SK-MEL-5 (cell line): Measurements from ENCODE around the gene ZC3H7A. TPM values are rescaled to one million over a fixed set of nuclear protein-coding genes. Genes with fewer than 3 reads are reported as not detected.
A peak's percentile ranks its signal among the peaks of the same experiment; 100 is the strongest.

Source experiments
- DNase-seq: peaks from one replicate; pipeline ENCODE4 v3.0.0-alpha.2; 2016; ENCODE audit warnings: low read depth, low spot score
- in situ Hi-C: cut with HindIII; loops from 2 replicates; pipeline ENCODE4 v1.10.0; 2016; ENCODE audit warnings: low sequenced_read_pairs, high pct_unique_total_duplicates, low pct_unique_long_range_greater_than_20kb
- total RNA-seq: library from RNA; depleted of rRNA; stranded (reverse); fragments of >200 nt; shearing (Covaris generic); gene quantifications from 2 replicates; pipeline ENCODE4 v1.2.3, GENCODE V29; 2014

Gene ZC3H7A
- total RNA-seq, 1 experiment from 2014 or later, result 54.7 TPM

DNA sequence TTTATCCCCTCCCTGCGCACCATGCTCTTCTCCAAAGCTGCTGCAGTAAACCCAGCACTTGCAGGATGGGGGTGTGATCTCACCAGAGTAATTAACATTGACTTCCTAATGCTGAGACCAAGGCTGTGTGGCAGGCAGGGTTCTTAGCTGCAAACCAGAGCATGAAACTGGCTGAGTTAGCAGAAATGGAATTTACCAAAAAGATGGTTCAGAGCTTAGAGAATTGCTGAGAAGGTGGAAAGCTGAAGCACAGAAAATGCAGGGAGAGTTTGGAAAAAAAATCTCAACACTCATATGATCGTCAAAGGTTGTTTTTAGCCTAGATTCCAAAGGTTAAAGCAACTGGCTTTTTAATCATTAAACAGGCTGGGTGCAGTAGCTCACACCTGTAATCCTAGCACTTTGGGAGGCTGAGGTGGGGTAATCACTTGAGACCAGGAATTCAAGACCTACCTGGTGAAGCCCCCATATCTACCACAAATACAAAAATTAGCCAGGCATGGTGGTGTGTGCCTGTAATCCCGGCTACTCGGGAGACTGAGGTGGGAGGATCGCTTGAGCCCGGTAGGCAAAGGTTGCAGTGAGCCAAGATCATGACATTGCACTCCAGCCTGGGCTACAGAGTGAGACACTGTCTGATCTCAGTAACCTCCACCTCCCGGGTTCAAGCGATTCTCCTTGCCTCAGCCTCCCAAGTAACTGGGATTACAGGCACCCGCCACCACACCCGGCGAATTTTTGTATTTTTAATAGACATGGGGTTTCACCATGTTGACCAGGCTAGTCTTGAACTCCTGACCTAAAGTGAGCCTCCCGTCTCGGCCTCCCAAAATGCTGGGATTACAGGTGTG lies 48.4 kb downstream of the ZC3H7A start:
- in situ Hi-C loops, result no loop called here
- no peak for DNase-seq

DNA sequence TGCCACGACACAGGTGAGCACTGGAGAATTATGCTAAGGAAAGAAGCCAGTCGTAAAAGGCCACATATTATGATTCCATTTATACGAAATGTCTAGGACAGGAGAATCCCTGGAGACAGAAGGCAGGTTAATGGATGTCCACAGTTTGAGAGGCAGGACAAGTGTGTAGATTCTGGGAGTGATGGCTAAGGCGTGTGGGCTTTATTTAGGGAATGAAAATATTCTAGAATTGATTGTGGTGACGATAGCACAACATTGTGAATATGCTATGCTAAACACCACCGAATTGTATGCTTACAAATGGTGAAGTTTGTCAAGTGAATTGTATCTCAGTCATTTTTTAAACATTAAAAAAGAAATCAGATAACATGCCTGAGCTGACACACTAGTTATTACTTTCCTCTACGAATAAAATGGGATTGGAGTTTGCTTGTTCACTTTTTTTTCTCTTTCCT lies 49.1 kb downstream of the ZC3H7A start:
- no peak for DNase-seq
- in situ Hi-C loops, result no loop called here

DNA sequence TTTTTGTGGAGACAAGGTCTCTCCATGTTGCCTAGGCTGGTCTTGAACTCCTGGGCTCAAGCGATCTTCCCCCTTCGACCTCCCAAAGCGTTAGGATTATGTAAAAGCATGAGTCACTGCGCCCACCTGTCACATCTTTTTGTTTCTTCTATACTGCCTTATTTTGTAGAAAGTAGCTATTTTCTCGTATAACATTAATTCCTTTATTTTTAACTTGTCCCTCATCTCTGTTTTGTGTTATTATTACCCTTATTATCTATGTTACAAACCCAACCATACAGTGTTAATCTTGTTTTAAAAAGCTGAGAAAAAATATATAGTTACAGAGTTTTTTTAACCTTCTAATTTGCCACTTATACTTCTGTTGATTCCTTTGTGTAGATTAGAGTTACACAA lies 53.0 kb downstream of the ZC3H7A start:
- in situ Hi-C loops, result no loop called here
- DNase-seq, result no peak

DNA sequence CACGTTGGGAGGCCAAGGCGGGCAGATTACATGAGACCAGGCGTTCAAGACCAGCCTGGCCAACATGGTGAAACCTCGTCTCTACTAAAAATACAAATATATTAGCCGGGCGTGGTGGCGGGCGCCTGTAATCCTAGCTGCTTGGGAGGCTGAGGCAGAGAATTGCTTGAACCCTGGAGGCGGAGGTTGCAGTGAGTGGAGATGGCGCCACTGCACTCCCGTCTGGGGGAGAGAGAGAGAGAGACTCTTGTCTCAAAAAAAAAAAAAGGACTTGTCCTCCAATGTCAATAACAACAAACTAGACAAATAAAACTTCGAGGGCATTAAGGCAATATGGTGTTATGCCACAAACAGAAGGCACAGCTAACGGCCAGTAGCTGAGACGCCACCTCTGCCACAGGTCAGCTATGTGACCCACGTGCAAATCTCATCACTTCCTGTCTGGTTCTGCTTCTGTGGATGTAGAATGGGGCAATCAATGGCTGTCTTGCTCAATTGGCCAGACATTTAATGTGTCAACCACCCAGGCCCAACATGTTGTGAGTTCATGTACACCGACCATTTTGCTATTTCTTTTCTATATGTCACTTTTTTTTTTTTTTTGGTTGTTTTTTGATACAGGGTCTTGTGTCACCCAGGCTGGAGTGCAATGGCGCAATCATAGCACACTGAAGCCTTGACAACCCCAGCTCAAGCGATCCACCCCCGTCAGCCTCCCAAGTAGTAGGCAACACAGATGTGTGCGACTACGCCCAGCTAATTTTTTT lies 53.6 kb downstream of the ZC3H7A start:
- in situ Hi-C loops, result no loop called here
- peak; percentile 35 for DNase-seq

DNA sequence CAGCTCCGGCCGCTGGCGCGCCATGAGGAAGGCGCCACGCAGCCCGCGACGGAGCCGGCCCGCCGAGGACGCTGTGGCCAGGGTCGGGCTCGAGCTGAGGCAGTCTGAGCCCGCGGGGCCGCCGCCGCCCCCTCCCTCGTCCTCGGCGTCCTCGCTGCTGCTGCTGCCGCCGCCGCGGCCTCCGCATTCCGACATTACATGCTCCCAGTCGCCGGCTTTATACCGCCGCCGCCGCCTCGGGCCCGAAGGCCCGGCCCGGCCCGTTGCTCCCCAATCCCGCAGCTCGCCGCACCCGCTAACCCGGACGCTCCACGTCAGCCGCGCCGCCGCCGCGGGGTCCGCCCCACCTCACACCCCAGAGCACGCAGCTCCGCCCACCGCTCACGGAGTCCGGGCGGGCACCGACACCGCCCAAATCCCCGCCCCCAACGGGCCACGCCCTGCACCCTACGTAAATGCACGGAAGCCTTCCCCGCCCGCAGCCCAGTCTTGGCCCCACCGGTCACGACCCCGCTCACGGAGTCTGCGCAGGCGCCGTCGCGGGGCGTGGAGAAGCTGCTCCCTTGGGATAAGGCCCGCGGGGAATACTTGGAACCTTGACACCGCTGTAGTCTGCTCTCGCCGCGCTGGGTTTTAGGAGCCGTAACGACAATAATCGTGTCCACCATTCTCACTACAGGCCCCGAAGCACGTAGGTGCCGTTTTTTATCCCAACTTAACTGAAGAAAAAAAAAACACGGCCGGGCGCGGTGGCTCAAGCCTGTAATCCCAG lies 54.3 kb downstream of the ZC3H7A start, which contains the start of gene TXNDC11:
Gene TXNDC11 (minus strand): TSS at position 322 of the 772 bp plus-strand sequence. CDS start 127 bp downstream, at position 195.
- in situ Hi-C loops, result no loop called here

DNA sequence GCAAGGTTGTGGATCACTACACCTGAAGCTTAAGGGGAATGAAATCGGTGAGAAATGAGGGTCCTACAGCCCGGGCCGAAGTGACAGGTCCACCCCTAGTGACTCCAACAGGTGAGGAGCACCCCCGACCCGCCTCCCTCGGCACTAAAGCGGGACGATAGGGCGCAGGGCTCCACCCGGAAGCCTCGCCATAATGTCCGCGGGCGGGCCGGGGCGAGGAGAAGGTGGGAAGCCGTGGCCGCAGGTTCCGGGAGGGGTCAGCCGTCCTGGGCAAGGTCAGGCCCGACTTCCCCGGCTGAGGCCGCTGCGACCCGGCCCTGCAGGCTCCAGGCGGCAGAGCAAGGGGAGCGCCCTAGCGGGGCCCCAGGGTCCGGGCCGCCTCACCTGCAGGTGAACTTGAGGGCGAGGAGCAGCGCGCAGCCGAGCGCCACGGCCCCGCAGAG lies 54.9 kb downstream of the ZC3H7A start:
- peak; percentile 12 for DNase-seq
- in situ Hi-C loops, result no loop called here

More for the DNA sequence above, 54.3 kb downstream of the ZC3H7A start, which contains the start of gene TXNDC11:
- DNase-seq, result peak; percentile 96

GRCh38 chr16:11740567-11740966 lies 56.5 kb downstream of the ZC3H7A start:
- DNase-seq, result no peak
- in situ Hi-C loops, result no loop called here

DNA sequence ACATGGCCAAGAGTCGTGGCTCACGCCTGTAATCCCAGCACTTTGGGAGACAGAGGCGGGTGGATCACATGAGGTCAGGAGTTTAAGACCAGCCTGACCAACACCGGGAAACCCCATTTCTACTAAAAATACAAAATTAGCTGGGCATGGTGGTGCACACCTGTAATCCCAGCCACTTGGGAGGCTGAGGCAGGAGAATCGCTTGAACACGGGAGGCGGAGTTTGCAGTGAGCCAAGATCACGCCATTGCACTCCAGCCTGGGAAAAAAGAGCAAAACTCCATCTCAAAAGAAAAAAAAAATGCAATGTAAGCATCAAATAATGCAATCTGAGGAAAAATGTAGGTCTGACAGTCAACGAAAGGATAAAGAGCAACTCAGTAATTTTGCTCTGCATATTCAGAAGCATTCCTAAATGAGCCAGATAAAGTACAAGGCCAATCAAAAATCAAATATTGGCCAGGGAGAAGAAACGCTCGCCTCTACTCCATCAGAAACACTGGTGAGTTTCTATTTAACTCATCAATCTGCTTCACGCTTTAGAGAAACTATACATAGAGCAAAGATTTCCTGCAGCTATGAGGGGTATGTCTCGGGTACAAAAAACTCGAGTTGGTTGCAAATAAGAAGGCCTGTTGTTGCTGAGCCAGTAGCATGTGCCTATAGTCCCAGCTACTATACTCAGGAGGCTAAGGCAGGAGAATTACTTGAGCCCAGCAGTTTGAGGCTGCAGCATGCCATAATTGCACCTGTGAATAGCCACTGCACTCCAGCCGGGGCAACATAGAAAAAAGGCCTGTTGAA lies 58.1 kb downstream of the ZC3H7A start:
- in situ Hi-C loops, result no loop called here
- no peak for DNase-seq

DNA sequence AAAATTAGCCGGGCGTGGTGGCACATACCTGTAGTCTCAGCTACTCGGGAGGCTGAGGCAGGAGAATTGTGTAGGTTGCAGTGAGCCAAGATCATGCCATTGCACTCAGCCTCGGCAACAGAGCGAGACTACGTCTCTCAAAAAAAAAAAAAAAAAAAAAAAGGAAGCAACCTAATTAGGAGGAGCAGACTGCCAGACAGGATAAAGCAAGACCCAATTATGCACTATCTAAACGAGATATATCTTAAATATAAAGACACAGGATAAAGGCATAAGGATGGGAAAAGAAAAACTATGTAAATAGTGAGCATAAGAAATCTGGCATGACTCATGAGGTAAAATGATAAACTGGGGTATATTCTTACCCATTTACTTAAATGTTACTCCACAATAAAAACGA lies 59.3 kb downstream of the ZC3H7A start:
- no peak for DNase-seq
- in situ Hi-C loops, result no loop called here

- no peak for DNase-seq
- in situ Hi-C loops, result no loop called here
Observed at GRCh38 chr16:11736903-11737302, 60.2 kb downstream of the ZC3H7A start.

GRCh38 chr16:11735787-11736186 lies 61.3 kb downstream of the ZC3H7A start:
- in situ Hi-C loops, result no loop called here
- DNase-seq, result no peak

DNA sequence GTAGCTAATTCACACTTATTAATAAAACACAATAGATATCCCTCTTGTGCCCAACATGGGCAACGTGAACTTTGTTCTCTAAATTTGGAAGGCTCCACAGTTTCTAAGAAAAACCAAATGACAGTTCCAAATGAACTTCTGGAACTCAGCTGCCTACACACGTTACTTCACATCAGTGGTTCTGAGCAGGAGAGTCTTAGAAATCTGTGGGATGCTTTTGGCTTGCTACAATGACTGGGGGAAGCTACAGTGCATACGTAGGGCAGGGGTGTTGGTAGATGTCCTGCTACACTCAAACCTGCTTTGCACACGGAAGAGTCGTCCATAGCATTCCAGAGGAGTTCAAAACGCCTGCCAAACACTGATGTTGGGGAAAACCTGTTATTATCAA lies 62.4 kb downstream of the ZC3H7A start:
- in situ Hi-C loops, result no loop called here

DNA sequence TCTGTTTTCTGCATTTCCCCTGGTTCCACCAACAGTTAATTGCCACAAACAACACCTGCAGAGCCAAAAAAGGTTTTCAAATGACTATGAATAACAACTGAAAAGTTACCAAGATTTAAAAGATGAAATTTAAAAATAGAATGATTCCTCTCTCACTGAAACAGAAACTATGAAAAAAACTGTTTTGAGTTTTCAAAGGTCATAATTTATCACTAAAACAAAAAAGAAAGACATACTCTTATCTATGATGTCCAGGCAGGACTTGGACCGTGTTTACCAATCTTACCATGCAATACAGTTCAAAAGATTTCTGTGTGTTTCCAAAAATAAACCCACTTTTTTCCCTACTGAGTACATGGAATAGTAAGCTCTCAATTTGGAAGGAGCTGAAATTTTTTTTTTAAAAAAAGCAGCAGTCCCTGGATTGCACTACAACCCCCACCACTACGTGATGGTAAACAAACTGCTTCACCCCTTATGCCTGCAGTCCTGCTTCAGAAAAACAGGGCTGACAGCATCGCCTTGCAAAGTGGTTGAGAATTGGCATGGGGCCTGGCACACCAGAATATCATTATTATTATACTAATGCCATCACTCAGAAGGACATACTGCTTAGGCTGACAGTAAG lies 62.9 kb downstream of the ZC3H7A start:
- in situ Hi-C loops, result no loop called here
- DNase-seq, result no peak

More for the DNA sequence above, 62.4 kb downstream of the ZC3H7A start:
- DNase-seq, result no peak

DNA sequence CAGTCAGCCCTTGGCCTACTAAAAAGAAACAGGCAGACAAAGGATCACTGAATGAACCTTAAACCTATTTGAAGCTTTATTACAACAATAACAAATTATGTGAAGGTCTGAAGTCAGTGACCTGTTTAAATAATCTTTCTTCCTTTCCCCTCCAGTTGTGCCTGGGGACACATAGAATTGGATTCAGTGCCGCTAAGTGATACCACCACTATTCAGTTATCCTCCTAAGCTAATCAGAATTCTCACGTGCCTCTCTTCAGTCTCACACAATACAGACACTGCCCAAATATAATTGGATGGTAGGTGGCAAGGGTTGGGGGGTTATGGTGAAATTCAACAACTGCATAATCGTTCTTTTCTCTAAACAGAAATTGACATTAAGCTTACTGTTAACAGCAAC lies 65.8 kb downstream of the ZC3H7A start:
- in situ Hi-C loops, result no loop called here

GRCh38 chr16:11729787-11730186 lies 67.3 kb downstream of the ZC3H7A start:
- in situ Hi-C loops, result no loop called here
- no peak for DNase-seq

More for the DNA sequence above, 65.8 kb downstream of the ZC3H7A start:
- no peak for DNase-seq

DNA sequence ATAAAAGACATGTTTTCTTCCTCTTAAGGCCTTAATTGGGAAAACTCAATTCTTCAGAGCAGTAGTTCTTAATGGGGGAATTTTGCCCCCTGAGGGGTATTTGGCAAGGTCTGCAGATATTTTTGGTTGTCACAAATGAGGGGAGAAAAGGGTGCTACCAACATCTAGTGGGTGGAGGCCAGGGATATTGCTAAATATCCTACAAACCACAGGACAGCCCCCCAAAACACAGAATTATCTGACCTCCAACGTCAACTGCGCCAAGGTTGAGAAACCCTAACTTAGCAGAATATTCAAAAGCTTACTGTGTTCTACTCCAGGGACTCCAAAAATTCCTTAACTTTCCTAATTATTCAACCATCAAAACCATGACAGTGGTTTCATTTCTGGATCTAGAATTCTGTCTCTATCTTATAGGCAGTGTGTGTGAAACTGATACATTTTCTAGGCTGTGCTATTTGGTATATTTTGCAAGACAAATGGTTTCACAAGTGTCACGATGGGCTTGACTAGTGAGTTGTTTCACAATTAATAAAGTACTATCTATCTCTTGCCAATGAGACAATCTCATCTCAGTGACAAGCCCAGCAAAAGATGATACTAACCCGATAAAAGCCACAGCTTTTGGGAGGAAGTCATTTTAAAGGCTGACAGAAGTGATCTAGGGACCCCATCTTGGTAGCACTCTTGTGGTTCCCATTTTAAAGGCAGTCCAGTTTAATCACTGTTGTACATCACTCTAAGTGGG lies 69.1 kb downstream of the ZC3H7A start:
- no peak for DNase-seq
- in situ Hi-C loops, result no loop called here
